Measurements from ENCODE around the gene ACCSL.

ACCSL gene

DNA sequence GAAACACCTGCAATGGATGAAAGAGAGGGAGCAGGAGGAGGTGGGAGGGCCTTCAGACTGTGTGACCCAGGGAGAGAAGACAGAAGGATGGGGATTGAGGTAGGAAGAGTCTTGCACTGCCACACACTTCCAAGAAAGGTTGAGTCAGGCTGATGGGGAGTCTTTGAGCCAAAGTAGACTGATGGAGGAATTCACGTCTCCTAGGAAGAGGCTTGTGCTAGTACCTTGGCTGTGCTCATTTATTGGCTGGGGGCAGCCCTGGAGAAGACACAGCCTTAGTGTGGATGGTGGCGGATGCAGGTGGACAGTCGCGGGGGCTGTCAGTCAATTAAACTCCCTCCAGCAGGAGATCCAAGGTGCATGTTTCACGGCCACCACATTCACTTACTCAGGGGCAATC lies 16.2 kb upstream of the ACCSL start:
- Mint-ChIP-seq H3K27me3 (peaks cover 24% of the 10 kb centered on the region), H3K9me3 (ENCODE audit: low read depth) (no peaks in the 10 kb centered on the region), H3K27ac (no peak overlapping the region), H3K4me1 (ENCODE audit: low read depth) (no peaks in the 10 kb centered on the region), H3K36me3 (no peaks in the 10 kb centered on the region), H3K4me3 (no peak overlapping the region)

DNA sequence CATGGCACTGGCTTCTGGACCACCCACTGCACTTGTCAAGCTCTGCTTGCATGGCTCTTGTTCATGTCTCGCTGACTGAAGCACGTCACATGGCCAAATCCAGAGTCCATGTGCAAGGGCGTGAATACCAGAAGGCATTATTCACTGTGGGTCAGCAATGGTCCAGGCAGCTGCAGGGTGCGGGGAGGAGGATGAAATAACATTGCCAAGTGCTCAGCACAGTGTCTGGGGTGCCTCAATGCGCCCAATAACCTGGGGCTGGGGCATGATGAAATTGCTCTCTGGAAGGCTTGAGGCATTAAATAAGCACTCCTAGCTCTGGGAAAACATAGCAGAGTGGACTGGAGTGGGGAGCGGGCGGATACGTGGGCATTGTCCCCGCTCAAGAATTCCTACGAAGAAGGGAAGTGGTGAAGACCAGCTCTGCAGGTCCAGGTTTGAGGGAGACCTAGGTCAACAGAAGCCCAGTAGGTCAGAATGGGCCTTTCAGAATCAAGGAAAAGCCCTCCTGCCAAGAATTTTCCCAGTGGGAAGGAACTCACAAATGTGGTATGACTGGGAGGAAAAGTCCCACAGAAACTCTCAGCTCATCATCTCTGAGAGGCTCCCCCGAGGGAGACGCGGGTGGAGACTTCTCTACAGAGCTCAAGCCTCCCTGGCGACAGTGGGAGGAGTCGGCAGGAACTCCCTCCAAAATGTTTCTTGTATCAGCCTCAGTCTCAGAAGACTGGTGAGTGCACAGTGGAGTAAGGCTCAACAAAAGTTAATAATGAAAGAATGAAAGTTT lies 15.3 kb upstream of the ACCSL start:
- no peaks in the 10 kb centered on the region for H3K4me1 Mint-ChIP-seq (ENCODE audit: low read depth)
- H3K27me3 Mint-ChIP-seq, result peaks cover 19% of the 10 kb centered on the region
- H3K9me3 Mint-ChIP-seq (ENCODE audit: low read depth), result no peaks in the 10 kb centered on the region
- H3K4me3 Mint-ChIP-seq, result no peak overlapping the region
- H3K27ac Mint-ChIP-seq, result no peak overlapping the region
- H3K36me3 Mint-ChIP-seq, result no peaks in the 10 kb centered on the region

DNA sequence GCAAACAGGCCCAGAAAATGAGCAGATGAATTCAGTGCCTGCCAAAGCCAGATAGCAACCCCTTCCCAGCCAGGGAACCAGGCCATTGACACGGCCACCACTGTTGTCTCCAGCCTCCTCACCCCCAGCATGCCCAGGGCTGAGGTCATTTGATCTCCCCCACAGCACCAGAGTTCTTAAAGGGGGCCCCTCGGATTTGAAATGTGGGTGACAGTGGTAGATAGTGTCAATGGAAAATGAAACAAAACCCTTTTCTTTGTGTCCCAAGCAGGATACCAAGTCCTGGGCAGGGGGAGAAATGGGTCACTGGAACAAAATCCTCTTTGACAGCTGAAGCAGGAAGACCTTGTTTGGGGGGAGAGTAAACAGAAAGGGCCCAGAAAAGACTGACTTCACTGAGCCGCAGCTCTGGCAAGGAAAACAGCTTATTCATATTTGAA lies 14.3 kb upstream of the ACCSL start:
- Mint-ChIP-seq H3K4me1 (ENCODE audit: low read depth) (no peaks in the 10 kb centered on the region), H3K27ac (no peak overlapping the region), H3K9me3 (ENCODE audit: low read depth) (no peaks in the 10 kb centered on the region), H3K4me3 (no peak overlapping the region), H3K27me3 (peaks cover 23% of the 10 kb centered on the region), H3K36me3 (no peaks in the 10 kb centered on the region)

DNA sequence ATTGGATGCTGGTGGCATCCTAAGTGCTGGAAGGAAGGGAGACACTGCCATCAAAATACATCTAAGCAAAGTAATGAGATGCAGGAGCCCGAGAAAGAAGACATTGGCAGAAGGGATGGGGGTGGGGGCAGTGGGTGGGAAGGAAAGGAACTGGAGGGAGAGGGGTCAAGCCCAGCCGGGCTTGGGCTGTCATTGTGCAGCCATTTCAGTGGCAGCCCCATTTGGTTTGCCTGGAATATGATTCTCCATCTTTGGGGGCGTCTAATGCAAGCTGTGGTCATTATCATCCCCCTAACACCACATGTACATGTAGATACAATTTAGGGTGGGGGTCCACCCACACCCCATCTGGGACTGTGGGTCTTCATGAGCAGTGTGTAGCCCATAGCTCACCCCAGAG lies 13.9 kb upstream of the ACCSL start:
- Mint-ChIP-seq H3K4me3 (no peak overlapping the region), H3K9me3 (ENCODE audit: low read depth) (no peaks in the 10 kb centered on the region), H3K27me3 (peaks cover 20% of the 10 kb centered on the region), H3K36me3 (no peaks in the 10 kb centered on the region), H3K4me1 (ENCODE audit: low read depth) (no peaks in the 10 kb centered on the region), H3K27ac (no peak overlapping the region)

DNA sequence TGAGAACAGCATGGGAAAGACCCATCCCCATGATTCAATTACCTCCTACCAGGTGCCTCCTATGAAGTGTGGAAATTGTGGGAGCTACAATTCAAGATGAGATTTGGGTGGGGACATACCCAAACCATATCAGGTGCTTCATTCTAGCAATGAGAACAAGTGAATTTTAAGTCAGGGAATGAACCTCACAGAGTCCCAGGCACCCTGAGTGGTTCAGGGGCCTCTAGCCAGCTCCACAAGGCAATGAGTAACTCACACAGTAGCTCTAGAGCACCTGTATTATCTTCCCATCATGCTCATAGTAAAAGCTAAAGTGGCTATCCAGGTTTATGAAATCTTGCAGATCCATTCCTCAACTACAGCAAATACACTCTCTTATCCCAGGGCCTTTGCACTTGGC lies 13.1 kb upstream of the ACCSL start:
- Mint-ChIP-seq H3K4me1 (ENCODE audit: low read depth) (no peaks in the 10 kb centered on the region), H3K4me3 (no peak overlapping the region), H3K27ac (no peak overlapping the region), H3K27me3 (peaks cover 14% of the 10 kb centered on the region), H3K36me3 (no peaks in the 10 kb centered on the region), H3K9me3 (ENCODE audit: low read depth) (no peaks in the 10 kb centered on the region)

DNA sequence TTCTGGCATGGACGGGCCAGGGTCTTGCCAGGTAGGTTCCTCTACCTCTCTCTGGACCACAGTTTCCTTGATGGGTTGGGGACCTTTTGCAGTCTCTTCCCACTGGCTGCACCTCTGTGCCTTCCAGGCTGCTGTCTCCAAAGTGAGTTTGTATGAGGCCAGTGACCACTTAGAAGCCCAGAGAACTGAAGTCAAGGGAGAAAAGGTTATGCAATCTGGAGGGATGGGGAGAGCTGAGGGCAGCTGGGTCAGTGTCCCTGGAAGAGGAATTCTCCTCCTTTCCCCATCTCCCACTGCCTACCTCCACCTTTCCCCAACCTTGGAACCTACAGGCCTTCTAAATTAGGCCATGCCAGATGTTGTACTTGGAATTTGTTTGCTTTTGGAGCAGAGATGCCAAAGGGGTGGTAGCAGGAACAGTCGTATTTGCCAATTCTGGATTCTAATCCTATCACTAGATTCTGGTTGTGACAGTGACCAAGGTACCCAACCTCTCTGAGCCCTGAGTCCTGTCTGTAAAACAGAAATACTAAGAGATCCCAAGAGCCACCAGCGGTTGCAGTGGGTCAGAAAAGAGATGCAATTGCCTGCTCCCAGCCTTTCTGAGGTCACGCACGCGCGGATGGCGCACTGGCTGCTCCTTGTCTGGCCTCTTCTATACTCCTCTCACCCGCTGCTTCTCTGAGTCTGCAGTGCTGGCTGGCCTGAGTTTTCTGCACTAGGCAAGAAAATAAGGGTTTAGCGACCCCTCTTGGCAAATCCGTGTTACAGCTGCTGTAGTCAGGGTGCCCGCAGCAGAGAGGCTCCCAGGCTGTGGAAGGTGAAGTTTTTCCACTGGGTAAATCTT lies 10.7 kb upstream of the ACCSL start:
- Mint-ChIP-seq H3K9me3 (ENCODE audit: low read depth) (peaks cover 5% of the 10 kb centered on the region), H3K36me3 (peaks cover 9% of the 10 kb centered on the region), H3K27me3 (peaks cover 9% of the 10 kb centered on the region), H3K27ac (no peak overlapping the region), H3K4me1 (ENCODE audit: low read depth) (no peaks in the 10 kb centered on the region), H3K4me3 (no peak overlapping the region)

DNA sequence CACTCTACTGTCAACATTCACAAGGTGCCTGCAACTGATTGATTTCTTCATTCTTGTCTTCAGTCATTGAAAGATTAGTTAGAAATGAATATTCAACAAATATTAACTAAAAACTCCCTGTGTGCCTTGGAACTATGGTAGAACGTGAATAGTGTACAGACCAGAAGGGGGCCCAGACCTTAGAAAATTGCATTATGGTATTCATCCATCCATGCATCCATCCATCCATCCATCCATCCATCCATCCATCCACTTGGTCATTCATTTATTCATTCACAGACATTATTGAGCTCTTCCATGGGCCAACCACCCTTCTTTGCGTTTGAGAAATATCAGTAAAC lies 10.2 kb upstream of the ACCSL start:
- no peaks in the 10 kb centered on the region for H3K4me1 Mint-ChIP-seq (ENCODE audit: low read depth)
- H3K9me3 Mint-ChIP-seq (ENCODE audit: low read depth), result peaks cover 5% of the 10 kb centered on the region
- peaks cover 9% of the 10 kb centered on the region for H3K36me3 Mint-ChIP-seq
- H3K4me3 Mint-ChIP-seq, result no peak overlapping the region
- no peak overlapping the region for H3K27ac Mint-ChIP-seq
- H3K27me3 Mint-ChIP-seq, result peaks cover 7% of the 10 kb centered on the region

DNA sequence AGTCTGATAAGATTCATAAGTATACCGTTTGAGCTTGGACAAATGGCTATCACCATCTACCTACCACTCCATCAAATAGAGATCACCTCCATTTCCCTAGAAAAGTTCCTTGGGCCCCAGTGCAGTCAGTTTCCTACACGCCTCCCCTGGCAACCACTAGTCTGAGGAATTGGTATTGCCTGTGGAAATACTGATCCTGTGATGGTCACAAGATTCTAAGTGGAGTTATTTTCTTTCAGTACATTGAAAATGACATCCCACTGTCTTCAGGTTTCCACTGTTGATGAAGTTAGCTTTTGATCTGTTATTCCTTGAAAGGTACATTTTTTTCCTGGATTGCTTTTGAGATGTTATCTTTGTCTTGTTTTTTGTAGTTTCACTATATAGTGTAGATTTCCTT lies 4.6 kb upstream of the ACCSL start:
- H3K4me3 Mint-ChIP-seq, result no peak overlapping the region
- no peaks in the 10 kb centered on the region for H3K4me1 Mint-ChIP-seq (ENCODE audit: low read depth)
- peaks cover 5% of the 10 kb centered on the region for H3K27me3 Mint-ChIP-seq
- peaks cover 5% of the 10 kb centered on the region for H3K9me3 Mint-ChIP-seq (ENCODE audit: low read depth)
- peaks cover 9% of the 10 kb centered on the region for H3K36me3 Mint-ChIP-seq
- no peak overlapping the region for H3K27ac Mint-ChIP-seq

DNA sequence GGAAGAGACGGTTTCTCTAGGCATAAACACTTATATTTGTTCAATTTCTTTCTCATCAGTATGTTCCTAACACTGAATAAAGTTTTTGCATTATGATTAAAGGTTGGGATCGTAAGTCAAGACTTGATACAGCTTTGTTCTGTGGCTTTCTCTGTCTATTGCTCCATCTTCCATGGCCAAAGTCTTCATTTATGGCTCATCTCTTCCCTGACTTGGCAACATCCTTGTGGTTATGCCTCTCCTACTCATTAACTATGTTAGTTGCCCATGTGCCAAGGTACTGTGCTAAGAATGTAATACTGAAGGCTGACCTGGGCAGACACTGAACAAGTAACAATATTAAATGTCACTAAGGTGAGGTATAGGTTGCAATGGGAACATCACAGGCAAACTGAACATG lies 1.6 kb upstream of the ACCSL start:
- peaks cover 3% of the 10 kb centered on the region for H3K27me3 Mint-ChIP-seq
- H3K4me1 Mint-ChIP-seq (ENCODE audit: low read depth), result no peaks in the 10 kb centered on the region
- H3K4me3 Mint-ChIP-seq, result no peak overlapping the region
- peaks cover 5% of the 10 kb centered on the region for H3K9me3 Mint-ChIP-seq (ENCODE audit: low read depth)
- H3K36me3 Mint-ChIP-seq, result peaks cover 3% of the 10 kb centered on the region
- H3K27ac Mint-ChIP-seq, result no peak overlapping the region

DNA sequence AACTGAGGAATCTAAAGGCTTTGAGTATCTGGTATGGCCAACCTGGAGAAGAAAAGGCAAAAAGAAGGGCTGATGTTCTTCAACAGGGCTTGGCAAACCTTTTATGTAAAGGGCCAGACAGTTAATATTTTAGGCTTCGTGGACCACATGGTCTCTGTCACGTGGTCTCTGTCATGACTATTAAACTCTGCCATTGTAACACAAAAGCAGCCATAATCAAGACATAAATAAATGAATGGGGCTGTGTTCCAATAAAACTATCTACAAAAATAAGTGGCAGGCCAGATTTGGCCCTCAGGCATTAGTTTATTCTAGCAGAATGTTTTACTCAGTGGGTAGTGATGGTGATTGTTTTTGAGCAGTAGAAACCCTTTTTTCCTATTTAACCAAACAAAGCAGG lies 483 bp upstream of the ACCSL start:
- Mint-ChIP-seq H3K4me3 (no peak overlapping the region), H3K27ac (no peak overlapping the region), H3K4me1 (ENCODE audit: low read depth) (no peaks in the 10 kb centered on the region), H3K9me3 (ENCODE audit: low read depth) (no peaks in the 10 kb centered on the region), H3K27me3 (peaks cover 3% of the 10 kb centered on the region), H3K36me3 (no peaks in the 10 kb centered on the region)

DNA sequence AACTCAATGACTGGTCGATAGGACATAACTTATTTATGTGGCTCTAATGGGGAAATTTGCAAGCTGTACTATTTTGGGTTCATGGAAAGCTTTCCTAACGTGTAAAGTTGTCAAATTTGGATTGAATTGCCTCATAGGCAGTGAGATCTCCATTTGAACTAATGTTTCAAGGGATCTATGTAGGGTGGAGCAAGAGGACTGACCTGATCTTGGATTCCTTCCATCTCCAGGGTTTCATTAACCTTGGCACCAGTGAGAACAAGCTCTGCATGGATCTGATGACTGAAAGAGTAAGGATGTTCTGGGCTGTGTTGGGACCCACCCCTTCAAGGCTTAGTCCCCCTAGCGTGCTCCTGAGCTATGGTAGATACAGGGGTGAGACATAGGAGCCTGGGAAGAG lies 2.1 kb downstream of the ACCSL start:
- Mint-ChIP-seq H3K4me3 (no peak overlapping the region), H3K4me1 (ENCODE audit: low read depth) (no peaks in the 10 kb centered on the region), H3K27ac (no peak overlapping the region), H3K27me3 (peaks cover 3% of the 10 kb centered on the region), H3K9me3 (ENCODE audit: low read depth) (no peaks in the 10 kb centered on the region), H3K36me3 (no peaks in the 10 kb centered on the region)

DNA sequence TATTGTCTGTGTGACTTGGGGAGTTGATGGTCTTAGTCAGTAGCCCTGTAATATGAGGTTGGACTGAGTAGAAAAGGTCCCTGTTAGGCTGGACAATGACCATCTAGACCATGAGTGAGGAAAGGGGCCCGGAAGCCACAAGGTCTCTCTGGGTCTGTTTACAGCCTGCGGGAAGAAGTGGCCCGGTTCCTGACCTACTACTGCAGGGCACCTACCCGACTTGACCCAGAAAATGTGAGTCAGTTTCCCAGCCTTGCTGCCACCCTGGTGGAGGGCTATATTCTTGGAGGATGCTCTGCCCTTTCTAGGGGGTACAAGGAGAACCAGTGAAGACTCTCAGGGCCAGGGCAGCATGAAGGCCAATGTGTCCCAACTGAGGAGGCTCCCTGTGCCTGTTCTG lies 3.4 kb downstream of the ACCSL start:
- Mint-ChIP-seq H3K4me3 (no peak overlapping the region), H3K4me1 (ENCODE audit: low read depth) (no peaks in the 10 kb centered on the region), H3K27ac (no peak overlapping the region), H3K27me3 (peaks cover 3% of the 10 kb centered on the region), H3K36me3 (no peaks in the 10 kb centered on the region), H3K9me3 (ENCODE audit: low read depth) (no peaks in the 10 kb centered on the region)

DNA sequence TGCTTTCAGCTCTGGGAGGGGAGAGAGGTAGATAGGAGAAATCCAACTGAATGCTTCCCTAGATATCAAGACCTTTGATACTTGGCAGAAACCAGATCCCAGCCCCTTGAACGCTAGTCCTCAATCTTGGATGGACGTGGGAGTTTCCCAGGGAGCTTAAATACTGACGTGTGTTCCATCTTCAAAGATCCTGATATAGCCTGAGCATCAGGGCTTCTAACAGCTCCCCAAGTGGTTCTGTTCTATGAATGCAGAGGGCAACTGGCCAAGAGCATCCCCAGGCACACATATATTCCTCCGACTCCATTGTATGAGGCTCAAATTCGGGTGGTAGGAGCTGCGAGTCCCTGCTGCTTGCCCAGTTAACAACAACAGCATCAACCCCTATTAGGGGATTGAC lies 9.6 kb downstream of the ACCSL start:
- Mint-ChIP-seq H3K27me3 (no peaks in the 10 kb centered on the region), H3K9me3 (ENCODE audit: low read depth) (no peaks in the 10 kb centered on the region), H3K4me1 (ENCODE audit: low read depth) (no peaks in the 10 kb centered on the region), H3K36me3 (no peaks in the 10 kb centered on the region), H3K27ac (no peak overlapping the region), H3K4me3 (no peak overlapping the region)

DNA sequence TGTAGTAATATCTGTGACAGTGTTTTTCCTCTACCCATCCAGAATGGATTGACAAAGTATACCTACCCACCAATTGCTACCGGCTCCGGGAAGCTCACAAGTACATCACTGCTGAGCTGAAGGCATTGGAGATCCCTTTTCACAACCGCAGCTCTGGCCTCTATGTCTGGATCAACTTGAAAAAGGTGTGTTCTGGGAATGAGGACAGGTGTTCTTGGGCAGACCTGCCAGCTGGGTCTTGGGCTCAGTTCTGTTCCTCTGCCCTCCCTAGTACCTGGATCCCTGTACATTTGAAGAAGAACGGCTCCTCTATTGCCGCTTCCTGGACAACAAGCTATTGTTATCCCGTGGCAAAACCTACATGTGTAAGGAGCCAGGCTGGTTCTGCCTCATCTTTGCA lies 10.5 kb downstream of the ACCSL start:
- H3K4me3 Mint-ChIP-seq, result no peak overlapping the region
- H3K4me1 Mint-ChIP-seq (ENCODE audit: low read depth), result no peaks in the 10 kb centered on the region
- H3K27ac Mint-ChIP-seq, result no peak overlapping the region
- no peaks in the 10 kb centered on the region for H3K36me3 Mint-ChIP-seq
- H3K9me3 Mint-ChIP-seq (ENCODE audit: low read depth), result no peaks in the 10 kb centered on the region
- no peaks in the 10 kb centered on the region for H3K27me3 Mint-ChIP-seq

DNA sequence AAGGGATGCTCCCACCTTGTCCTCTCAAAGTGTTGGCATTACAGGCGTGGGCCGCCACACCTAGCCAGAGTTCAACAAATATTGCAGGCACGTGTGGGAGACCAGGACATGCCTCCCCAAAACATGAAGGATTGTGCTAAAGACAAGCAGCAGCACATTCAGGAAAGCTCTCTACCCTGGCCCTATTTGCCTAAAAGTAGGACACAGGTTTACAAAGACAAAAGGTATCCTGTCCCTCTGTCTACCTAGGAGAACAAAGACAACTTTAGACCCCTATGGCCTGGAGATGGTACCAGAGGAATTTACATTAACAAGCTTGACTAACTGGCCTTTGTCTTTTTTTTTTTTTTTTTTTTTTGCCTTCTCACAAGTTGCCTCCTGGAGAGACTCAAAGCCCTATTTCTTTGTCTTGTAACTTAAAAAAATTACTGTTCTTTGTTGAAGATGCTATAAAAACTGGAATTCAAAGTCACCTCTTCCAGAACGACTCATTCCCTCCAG lies 17.4 kb downstream of the ACCSL start:
- Mint-ChIP-seq H3K27me3 (no peaks in the 10 kb centered on the region), H3K4me3 (peak overlapping the region; percentile 89), H3K36me3 (peaks cover 4% of the 10 kb centered on the region), H3K27ac (peak overlapping the region; percentile 84), H3K4me1 (ENCODE audit: low read depth) (peaks cover 28% of the 10 kb centered on the region), H3K9me3 (ENCODE audit: low read depth) (no peaks in the 10 kb centered on the region)
